Left cardiac atrium (tissue), 4 donors: Measurements from ENCODE around the gene PRKCG. TPM values are rescaled to one million over a fixed set of nuclear protein-coding genes. Genes with fewer than 3 reads are reported as not detected.
"Not testable (repeated sequence)": the region's sequence is repeated elsewhere in the genome, so short reads cannot be mapped to it uniquely, and the experiment has no call there.

Experiments used
- ATAC-seq, 2 donors: fragments of 200-7000 bp; cut with Tn5 transposase; one replicate each; pipeline ENCODE4 v1.9.1; 2020; ENCODE audit warnings: mild to moderate bottlenecking in 2 of 2, moderate library complexity in 2 of 2
- DNase-seq: peaks from one replicate; pipeline ENCODE4 v3.0.0-alpha.2; 2020
- intact Hi-C, 2 donors: fragments of 100-400 bp; cut with DNase I; formaldehyde crosslinking; loops; one replicate each; pipeline versions ENCODE4 v1.14.1 to v1.15.1; 2022 to 2023
- total RNA-seq, 2 donors: library from RNA; stranded (reverse); fragmentation: NEBNext Ultra II Directional; extraction: Animal tissue kit (Norgen Biotek cat#: 25700); gene quantifications; one replicate each; pipeline ENCODE4 v1.2.1, GENCODE V29; 2021
- donor health status: DM: no; HTN: yes; CAD: no.
- donor health status: DM: no; HTN: yes; CAD: no; lungs with severe emphysema.
- donor health status: DM: yes; HTN: yes; CAD: no.
- donor health status: Dilated cardiomyopathy.

Gene PRKCG
- total RNA-seq, 2 donors from 2014 or later = not detected

DNA sequence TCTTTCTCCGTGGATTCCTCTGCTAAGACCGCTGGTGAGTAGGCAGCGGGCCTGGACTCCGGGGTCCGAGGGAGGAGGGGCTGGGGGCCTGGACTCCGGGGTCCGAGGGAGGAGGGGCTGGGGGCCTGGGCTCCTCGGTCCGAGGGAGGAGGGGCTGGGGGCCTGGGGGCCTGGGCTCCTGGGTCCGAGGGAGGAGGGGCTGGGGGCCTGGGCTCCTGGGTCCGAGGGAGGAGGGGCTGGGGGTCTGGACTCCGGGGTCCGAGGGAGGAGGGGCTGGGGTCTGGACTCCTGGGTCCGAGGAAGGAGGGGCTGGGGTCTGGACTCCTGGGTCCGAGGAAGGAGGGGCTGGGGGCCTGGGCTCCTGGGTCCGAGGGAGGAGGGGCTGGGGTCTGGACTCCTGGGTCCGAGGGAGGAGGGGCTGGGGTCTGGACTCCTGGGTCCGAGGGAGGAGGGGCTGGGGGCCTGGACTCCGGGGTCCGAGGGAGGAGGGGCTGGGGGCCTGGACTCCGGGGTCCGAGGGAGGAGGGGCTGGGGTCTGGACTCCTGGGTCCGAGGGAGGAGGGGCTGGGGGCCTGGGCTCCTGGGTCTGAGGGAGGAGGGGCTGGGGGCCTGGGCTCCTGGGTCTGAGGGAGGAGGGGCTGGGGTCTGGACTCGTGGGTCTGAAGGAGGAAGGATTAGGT is 12.1 kb upstream of the PRKCG start:
- ATAC-seq, DNase-seq, intact Hi-C loops: not testable (repeated sequence)

DNA sequence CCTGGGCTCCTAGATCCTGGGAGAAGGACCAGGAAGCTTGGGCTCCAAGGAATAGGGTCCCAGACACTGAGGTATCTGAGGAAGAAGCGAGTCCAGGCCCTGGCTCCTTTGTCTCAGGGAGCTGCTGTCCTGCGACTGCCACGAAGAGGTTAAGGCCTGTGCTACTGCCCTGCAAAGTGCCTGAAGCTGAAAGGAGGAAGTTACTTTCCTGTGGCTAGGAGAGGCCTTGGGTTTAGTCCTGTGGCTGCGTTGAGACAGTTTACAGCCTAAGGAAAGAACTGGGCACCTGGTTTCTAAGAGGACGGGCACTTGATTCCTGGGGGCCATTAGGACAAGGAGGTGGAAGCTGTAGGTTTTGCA is 11.5 kb upstream of the PRKCG start:
- ATAC-seq (no peak), DNase-seq (no peak)
- intact Hi-C loops = no loop called here

DNA sequence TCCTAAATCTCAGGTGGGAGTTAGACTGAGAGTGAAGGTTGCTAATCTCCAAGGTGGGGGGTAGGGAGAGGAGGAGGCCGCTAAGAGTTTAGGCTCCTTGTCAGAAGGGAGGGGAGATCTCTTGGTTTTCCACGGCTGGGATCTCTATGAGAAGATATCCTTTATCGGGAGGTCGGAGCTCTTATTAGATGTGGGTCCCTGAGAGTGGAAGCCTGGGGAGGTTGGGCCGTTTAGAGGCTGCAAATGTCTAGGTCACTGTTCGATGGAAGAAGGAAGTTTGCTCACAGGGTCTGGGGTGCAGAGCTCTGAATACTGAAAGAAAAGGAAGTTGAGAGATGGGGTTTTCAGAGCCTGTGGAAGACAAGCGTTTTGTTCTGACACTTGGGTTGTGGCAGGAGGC is 10.5 kb upstream of the PRKCG start:
- ATAC-seq (no peak), DNase-seq (no peak)
- intact Hi-C loops = no loop called here

GRCh38 chr19:53872762-53873161 is 9.2 kb upstream of the PRKCG start:
- no peak for ATAC-seq
- DNase-seq = no peak
- intact Hi-C loops = no loop called here

GRCh38 chr19:53873773-53874605 is 8.0 kb upstream of the PRKCG start:
- DNase-seq (no peak), ATAC-seq (no peak)
- intact Hi-C loops = no loop called here

- DNase-seq (no peak), ATAC-seq (no peak)
- intact Hi-C loops = no loop called here
Observed at GRCh38 chr19:53874606-53874990, 7.4 kb upstream of the PRKCG start.

DNA sequence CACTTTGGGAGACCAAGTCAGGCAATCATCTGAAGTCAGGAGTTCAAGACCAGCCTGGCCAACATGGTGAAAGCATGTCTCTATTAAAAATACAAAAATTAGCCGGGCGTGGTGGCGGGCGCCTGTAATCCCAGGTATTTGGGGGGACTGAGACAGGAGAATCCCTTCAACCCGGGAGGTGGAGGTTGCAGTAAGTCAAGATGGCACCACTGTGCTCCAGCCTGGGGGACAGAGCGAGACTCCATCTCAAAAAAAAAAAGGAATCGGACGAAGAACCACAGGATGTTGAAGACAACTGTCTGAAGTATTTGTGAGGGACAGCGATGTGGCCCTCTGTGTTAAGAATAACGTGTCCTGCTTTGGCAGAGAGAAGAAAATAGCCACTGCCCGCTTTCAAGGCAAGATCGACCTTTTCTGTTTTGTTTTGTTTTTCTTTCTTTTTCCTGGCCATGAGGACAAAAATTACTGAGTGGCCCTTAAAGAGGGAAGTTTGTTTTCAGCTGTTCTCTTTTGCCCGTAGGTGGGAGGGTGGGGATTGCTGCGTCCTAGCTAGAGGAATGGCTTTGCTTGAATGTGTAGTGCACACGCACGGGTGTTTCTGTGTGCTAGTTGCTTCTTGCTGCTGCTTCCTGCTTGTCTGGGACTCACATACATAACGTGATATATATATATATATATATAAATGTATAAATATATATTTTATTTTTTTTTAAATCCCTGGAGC is 6.2 kb upstream of the PRKCG start:
- ATAC-seq (no peak), DNase-seq (no peak)
- intact Hi-C loops = no loop called here

GRCh38 chr19:53876651-53877224 is 5.3 kb upstream of the PRKCG start:
- DNase-seq (no peak), ATAC-seq (no peak)
- intact Hi-C loops = no loop called here

GRCh38 chr19:53877361-53877766 is 4.6 kb upstream of the PRKCG start:
- DNase-seq = no peak
- no peak for ATAC-seq
- intact Hi-C loops = no loop called here

DNA sequence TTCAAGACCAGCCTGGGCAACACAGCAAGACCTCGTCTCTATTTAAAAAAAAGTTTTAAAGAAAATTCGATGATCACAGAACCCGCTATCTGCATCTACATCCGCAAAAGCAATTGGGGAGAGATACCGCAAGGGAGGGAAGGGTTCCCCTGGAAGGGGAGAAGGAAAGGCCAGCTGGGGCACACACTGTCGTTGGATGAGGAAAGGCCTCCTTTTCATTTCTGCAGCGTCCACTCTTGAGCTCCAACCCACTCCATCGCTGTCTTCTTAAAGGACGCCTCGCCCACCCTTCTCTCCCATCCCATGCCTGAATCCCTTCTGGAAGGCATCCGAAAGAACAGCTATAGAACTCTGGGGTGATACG is 3.2 kb upstream of the PRKCG start:
- intact Hi-C loops = no loop called here
- ATAC-seq (peak in 1 of 2 donors; percentile 4), DNase-seq (no peak)

DNA sequence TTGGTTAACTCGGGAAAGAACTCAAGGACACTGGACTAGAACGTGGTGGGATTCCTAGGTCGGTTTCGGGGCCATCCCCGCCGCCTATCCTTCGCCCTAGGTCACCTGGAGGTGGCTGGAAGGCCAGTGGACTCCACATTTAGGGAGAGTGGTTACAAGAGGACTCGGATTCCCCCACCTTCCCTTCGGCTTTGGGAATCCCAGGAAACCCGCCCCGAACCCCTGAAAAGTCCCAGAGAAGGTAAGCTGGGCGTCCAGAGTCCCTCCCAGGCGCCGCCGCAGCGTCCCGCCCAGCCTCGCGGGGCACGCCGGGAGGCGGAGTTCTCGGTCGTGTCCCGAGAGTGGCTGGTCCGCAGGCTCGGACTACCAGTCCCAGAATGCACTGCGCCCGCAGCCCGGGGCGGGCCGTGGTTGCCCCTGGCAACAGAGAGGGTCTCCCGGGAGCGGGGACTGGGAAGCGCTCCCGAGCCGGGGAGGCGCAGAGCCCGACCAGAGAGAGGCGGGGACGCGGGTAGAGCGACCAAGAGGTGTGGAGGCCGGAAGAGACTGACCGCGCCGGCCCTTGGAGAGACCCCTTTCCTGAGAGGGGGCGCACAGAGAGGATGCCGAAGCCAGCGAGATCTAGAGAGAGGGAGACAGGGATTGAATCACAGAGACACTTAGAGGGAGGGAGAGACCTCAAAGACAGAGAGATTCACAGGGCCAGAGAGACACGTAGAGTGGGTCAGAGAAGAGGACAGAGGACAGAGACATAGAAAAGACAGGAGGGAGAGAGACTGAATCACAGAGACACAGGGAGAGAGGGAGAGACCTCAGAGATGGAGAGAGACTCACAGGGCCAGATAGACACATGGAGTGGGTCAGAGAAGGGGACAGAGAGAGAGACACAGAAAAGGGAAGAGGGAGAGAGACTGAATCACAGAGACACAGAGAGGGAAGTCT is 2.6 kb upstream of the PRKCG start:
- DNase-seq (peak; percentile 94), ATAC-seq (peak; percentile 97 to 99)
- intact Hi-C loops = no loop called here

DNA sequence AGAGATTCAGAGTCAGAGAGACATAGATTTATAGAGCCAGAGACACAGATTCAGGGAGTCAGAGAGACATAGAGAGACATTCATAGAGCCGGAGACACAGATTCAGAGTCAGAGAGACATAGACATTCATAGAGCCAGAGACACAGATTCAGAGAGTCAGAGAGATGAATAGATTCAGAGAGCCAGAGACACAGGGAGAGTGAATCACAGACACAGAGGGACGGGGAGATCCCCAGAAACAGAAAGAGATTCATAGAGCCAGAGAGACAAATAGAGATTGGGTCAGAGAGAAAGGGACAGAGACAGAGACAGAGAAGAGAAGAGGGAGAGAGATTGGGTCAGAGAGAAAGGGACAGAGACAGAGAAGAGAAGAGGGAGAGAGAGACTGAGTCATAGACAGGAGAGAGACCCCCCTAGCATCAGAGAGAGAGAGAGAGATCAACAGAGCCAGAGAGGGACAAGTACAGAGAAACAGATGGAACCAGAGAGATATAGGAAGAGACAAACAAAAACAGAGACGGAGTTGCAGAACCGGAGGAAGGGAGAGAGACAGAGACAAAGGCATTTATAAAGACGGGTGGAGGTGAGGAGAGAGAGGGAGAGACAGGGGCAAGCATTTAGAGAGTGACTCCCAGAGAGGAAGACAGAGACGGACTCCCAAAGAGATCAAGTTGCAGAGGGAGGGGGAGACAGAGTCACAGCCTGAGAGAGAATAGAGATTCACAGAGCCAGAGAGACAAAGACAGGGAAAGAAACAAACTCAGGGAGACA is 1.1 kb upstream of the PRKCG start:
- intact Hi-C loops = no loop called here
- ATAC-seq (no peak), DNase-seq (no peak)

DNA sequence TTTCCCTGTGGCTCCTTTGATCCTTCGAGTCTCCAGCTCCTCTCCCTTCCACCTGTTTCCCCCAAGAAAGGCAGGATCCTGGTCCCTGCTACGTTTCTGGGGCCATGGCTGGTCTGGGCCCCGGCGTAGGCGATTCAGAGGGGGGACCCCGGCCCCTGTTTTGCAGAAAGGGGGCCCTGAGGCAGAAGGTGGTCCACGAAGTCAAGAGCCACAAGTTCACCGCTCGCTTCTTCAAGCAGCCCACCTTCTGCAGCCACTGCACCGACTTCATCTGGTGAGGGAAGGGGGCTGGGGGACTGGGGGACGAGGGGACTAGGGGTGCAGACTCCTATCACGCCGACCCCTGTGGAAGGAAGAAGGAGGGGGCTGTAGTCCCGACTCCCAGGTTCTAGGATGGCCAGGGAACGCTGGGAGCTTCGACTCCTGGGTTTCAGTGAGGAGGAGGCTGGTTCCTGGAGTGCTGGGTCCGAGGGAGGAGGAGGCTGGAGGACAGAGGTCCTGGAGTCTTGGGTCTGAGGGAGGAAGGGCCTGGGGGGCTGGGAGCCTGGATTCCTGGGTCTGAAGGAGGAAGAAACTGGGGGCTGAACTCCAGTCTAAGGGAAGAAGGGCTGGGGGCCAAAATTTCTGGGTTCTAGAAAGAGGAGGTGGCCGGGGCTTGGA is 524 bp downstream of the PRKCG start:
- DNase-seq = no peak
- intact Hi-C loops = no loop called here
- no peak for ATAC-seq

GRCh38 chr19:53883231-53883661 is 1.2 kb downstream of the PRKCG start:
- intact Hi-C loops = no loop called here
- ATAC-seq = no peak

DNA sequence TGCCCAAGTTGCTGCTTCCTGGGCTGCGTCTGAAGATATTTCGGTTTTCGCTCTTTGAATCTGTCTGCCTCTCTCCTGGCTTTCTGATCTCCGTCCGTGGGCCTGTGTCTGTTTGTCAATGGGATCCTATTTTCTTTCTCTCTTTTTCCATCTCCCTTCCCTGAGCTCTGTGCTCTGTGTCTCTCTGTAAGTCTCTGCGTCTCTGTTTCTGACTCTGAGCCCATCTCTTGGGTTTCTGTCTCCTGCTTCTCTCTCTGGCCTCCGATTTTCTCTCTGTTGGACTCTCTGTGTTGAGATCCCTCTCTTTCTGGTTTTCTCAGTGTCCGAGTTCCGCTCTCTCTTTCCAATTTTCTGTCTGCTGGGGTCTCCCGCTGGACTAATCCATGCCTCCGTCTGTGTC is 1.7 kb downstream of the PRKCG start:
- intact Hi-C loops = no loop called here

More at GRCh38 chr19:53883231-53883661, 1.2 kb downstream of the PRKCG start:
- no peak for DNase-seq

GRCh38 chr19:53884256-53884655 is 2.3 kb downstream of the PRKCG start:
- ATAC-seq (no peak), DNase-seq (no peak)
- intact Hi-C loops = no loop called here

More for the DNA sequence above, 1.7 kb downstream of the PRKCG start:
- ATAC-seq = no peak
- no peak for DNase-seq

- intact Hi-C loops = no loop called here
- ATAC-seq (no peak), DNase-seq (no peak)
Observed at GRCh38 chr19:53885036-53885435, 3.0 kb downstream of the PRKCG start.
